Neural progenitor cell (in vitro differentiated cells): ENCODE data around the gene NOS1AP. TPM values are rescaled to one million over a fixed set of nuclear protein-coding genes. Genes with fewer than 3 reads are reported as not detected.

Experiments
- DNase-seq: peaks from one replicate; pipeline ENCODE4 v3.0.0-alpha.2; 2016; ENCODE audit warnings: low spot score
- H2AFZ ChIP-seq: fragments of 200-600 bp; sonication (generic); replicated peaks from 2 replicates; pipeline ENCODE4 v1.6.1; 2016; ENCODE audit warnings: antibody characterized with exemption
- H3F3A ChIP-seq: fragments of 200-600 bp; sonication (generic); 2 replicates; pipeline ENCODE4 v1.6.1; 2016; ENCODE audit warnings: antibody characterized with exemption, low read depth
- H3K27ac ChIP-seq: fragments of 200-600 bp; sonication (generic); 2 replicates; pipeline ENCODE4 v1.5.1; 2016; ENCODE audit warnings: mild to moderate bottlenecking
- H3K27me3 ChIP-seq: fragments of 200-600 bp; sonication (generic); 2 replicates; pipeline ENCODE4 v1.6.1; 2016; ENCODE audit warnings: mild to moderate bottlenecking, moderate library complexity
- H3K36me3 ChIP-seq: fragments of 200-600 bp; sonication (generic); 2 replicates; pipeline ENCODE4 v1.5.1; 2016
- H3K4me1 ChIP-seq: fragments of 200-600 bp; sonication (generic); 2 replicates; pipeline ENCODE4 v1.6.1; 2016; ENCODE audit warnings: mixed run types
- H3K4me2 ChIP-seq: fragments of 200-600 bp; sonication (generic); 2 replicates; pipeline ENCODE4 v1.6.1; 2016
- H3K4me3 ChIP-seq: fragments of 200-600 bp; sonication (generic); 2 replicates; pipeline ENCODE4 v1.5.1; 2016
- H3K79me2 ChIP-seq: fragments of 200-600 bp; sonication (generic); 2 replicates; pipeline ENCODE4 v1.6.1; 2016; ENCODE audit warnings: low read depth
- H3K9ac ChIP-seq: fragments of 200-600 bp; sonication (generic); 2 replicates; pipeline ENCODE4 v1.6.1; 2016
- H3K9me3 ChIP-seq: fragments of 200-600 bp; sonication (generic); 2 replicates; pipeline ENCODE4 v1.5.1; 2016; ENCODE audit warnings: low read depth
- H4K20me1 ChIP-seq: fragments of 200-600 bp; sonication (generic); 2 replicates; pipeline ENCODE4 v1.6.1; 2016; ENCODE audit warnings: low read depth
- H3K27ac Mint-ChIP-seq: 3 replicates; pipeline ENCODE4 v1.8.0; 2021; ENCODE audit warnings: mixed read lengths
- H3K27me3 Mint-ChIP-seq: 2 replicates; pipeline ENCODE4 v1.8.0; 2022; ENCODE audit warnings: low read depth, mild to moderate bottlenecking, inconsistent platforms, moderate library complexity, mixed read lengths; ENCODE audit not compliant: insufficient read depth
- H3K36me3 Mint-ChIP-seq: 3 replicates; pipeline ENCODE4 v1.8.0; 2021; ENCODE audit warnings: mixed read lengths
- H3K4me1 Mint-ChIP-seq: 3 replicates; pipeline ENCODE4 v1.8.0; 2021; ENCODE audit warnings: mixed read lengths
- H3K4me3 Mint-ChIP-seq: 3 replicates; pipeline ENCODE4 v1.8.0; 2021; ENCODE audit warnings: mild to moderate bottlenecking, moderate library complexity, mixed read lengths
- H3K9me3 Mint-ChIP-seq: 3 replicates; pipeline ENCODE4 v1.8.0; 2020; ENCODE audit warnings: mixed read lengths
- CTCF ChIP-seq: fragments of 200-600 bp; sonication (generic); IDR thresholded peaks from 2 replicates; pipeline ENCODE4 v1.5.1; 2017; ENCODE audit warnings: antibody characterized with exemption, mild to moderate bottlenecking
- EZH2 ChIP-seq: fragments of 200-600 bp; sonication (generic); IDR thresholded peaks from 2 replicates; pipeline ENCODE4 v1.6.1; 2017; ENCODE audit warnings: antibody characterized with exemption, mild to moderate bottlenecking, moderate library complexity
- EZH2phosphoT487 ChIP-seq: fragments of 200-600 bp; sonication (generic); IDR thresholded peaks from 2 replicates; pipeline ENCODE4 v1.6.1; 2017; ENCODE audit warnings: antibody characterized with exemption
- total RNA-seq: library from RNA; depleted of rRNA; stranded (reverse); fragments of >200 nt; gene quantifications from 2 replicates; pipeline ENCODE4 v1.2.3, GENCODE V29; 2015; ENCODE audit warnings: low replicate concordance

The NOS1AP gene
- total RNA-seq, 1 donor from 2014 or later, result 2.4 TPM

- H3K27me3 Mint-ChIP-seq, result peaks cover 4% of the 10 kb centered on the region
- H3K27me3 ChIP-seq, result no peaks in the 10 kb centered on the region
- peak overlapping the region; percentile 96 for H3K27ac Mint-ChIP-seq
- H3K9me3 ChIP-seq, result no peaks in the 10 kb centered on the region
- no peak overlapping the region for H3K27ac ChIP-seq
- no peak overlapping the region for H3K9ac ChIP-seq
- H3K4me2 ChIP-seq, result peak overlapping the region; percentile 77
- peaks cover 13% of the 10 kb centered on the region for H3K9me3 Mint-ChIP-seq
- H3K4me3 ChIP-seq, result peak overlapping the region; percentile 23
- peaks cover 28% of the 10 kb centered on the region for H3F3A ChIP-seq
- DNase-seq, result peak; percentile 85
- peaks cover 63% of the 10 kb centered on the region for H3K4me1 Mint-ChIP-seq
- TF ChIP-seq EZH2phosphoT487 (no peak), CTCF (no peak), EZH2 (no peak)
- no peaks in the 10 kb centered on the region for H3K36me3 ChIP-seq
- peaks cover 10% of the 10 kb centered on the region for H3K79me2 ChIP-seq
- H2AFZ ChIP-seq, result no peak overlapping the region
- H4K20me1 ChIP-seq, result peaks cover 31% of the 10 kb centered on the region
- peak overlapping the region; percentile 14 for H3K4me3 Mint-ChIP-seq
- H3K36me3 Mint-ChIP-seq, result peaks cover 17% of the 10 kb centered on the region
- H3K4me1 ChIP-seq, result peaks cover 33% of the 10 kb centered on the region
These were observed 179.5 kb downstream of the NOS1AP start for GRCh38 chr1:162248854-162249535.

GRCh38 chr1:162250004-162250730 is 180.7 kb downstream of the NOS1AP start:
- Histone ChIP-seq H3K9me3 (no peaks in the 10 kb centered on the region), H2AFZ (no peak overlapping the region), H3K27ac (no peak overlapping the region), H3K4me1 (peaks cover 43% of the 10 kb centered on the region), H3K4me2 (peak overlapping the region; percentile 77), H3K27me3 (no peaks in the 10 kb centered on the region), H3K79me2 (peaks cover 17% of the 10 kb centered on the region), H3K9ac (no peak overlapping the region), H3K4me3 (no peak overlapping the region), H4K20me1 (peaks cover 39% of the 10 kb centered on the region), H3K36me3 (no peaks in the 10 kb centered on the region), H3F3A (peaks cover 28% of the 10 kb centered on the region)
- peak; percentile 51 for DNase-seq
- TF ChIP-seq EZH2 (no peak), CTCF (no peak), EZH2phosphoT487 (no peak)
- H3K27ac Mint-ChIP-seq, result peak overlapping the region; percentile 96
- H3K9me3 Mint-ChIP-seq, result peaks cover 9% of the 10 kb centered on the region
- H3K27me3 Mint-ChIP-seq, result peaks cover 4% of the 10 kb centered on the region
- peaks cover 75% of the 10 kb centered on the region for H3K4me1 Mint-ChIP-seq
- peak overlapping the region; percentile 55 for H3K4me3 Mint-ChIP-seq
- H3K36me3 Mint-ChIP-seq, result peaks cover 11% of the 10 kb centered on the region

GRCh38 chr1:162251102-162251501 is 181.6 kb downstream of the NOS1AP start:
- TF ChIP-seq EZH2 (no peak), EZH2phosphoT487 (no peak), CTCF (no peak)
- Histone ChIP-seq H3K36me3 (no peaks in the 10 kb centered on the region), H2AFZ (no peak overlapping the region), H3F3A (peaks cover 28% of the 10 kb centered on the region), H3K4me3 (no peak overlapping the region), H3K27ac (no peak overlapping the region), H3K9ac (no peak overlapping the region), H3K4me1 (peaks cover 48% of the 10 kb centered on the region), H4K20me1 (peaks cover 39% of the 10 kb centered on the region), H3K9me3 (no peaks in the 10 kb centered on the region), H3K79me2 (peaks cover 17% of the 10 kb centered on the region), H3K27me3 (no peaks in the 10 kb centered on the region), H3K4me2 (peak overlapping the region; percentile 77)
- H3K4me1 Mint-ChIP-seq, result peaks cover 80% of the 10 kb centered on the region
- peaks cover 7% of the 10 kb centered on the region for H3K36me3 Mint-ChIP-seq
- DNase-seq, result no peak
- peaks cover 5% of the 10 kb centered on the region for H3K9me3 Mint-ChIP-seq
- peak overlapping the region; percentile 96 for H3K27ac Mint-ChIP-seq
- H3K4me3 Mint-ChIP-seq, result peak overlapping the region; percentile 7
- peaks cover 2% of the 10 kb centered on the region for H3K27me3 Mint-ChIP-seq
